ENCODE measurements around the gene POPDC2. TPM values are rescaled to one million over a fixed set of nuclear protein-coding genes. Genes with fewer than 3 reads are reported as not detected.

POPDC2 gene
- total RNA-seq, 1 donor from 2014 or later = 0.40 TPM

Other genes starting within 250 kb of the POPDC2 start
- 20.0 and 26.6 TPM in 2 replicates for gene TMEM39A, start 197.0 kb downstream of the POPDC2 start, total RNA-seq
- gene POGLUT1, start 191.6 kb downstream of the POPDC2 start, total RNA-seq = 10.2 and 17.3 TPM in 2 replicates
- gene TIMMDC1, start 162.0 kb downstream of the POPDC2 start, total RNA-seq = 25.3 and 28.2 TPM in 2 replicates
- under 0.01 TPM in 1 of 2 replicates, not detected in the other for gene CD80, start 101.0 kb downstream of the POPDC2 start, total RNA-seq
- gene ADPRH, start 81.1 kb downstream of the POPDC2 start, total RNA-seq = 6.5 and 11.7 TPM in 2 replicates
- 3.5 and 6.2 TPM in 2 replicates for gene PLA1A, start 62.7 kb downstream of the POPDC2 start, total RNA-seq
- gene COX17, start 16.8 kb upstream of the POPDC2 start, total RNA-seq = 16.8 and 42.9 TPM in 2 replicates
- 0.22 TPM in 1 of 2 replicates, not detected in the other for gene CFAP91, start 42.4 kb upstream of the POPDC2 start, total RNA-seq
- gene NR1I2, start 121.5 kb upstream of the POPDC2 start, total RNA-seq = not detected in 2 replicates